Esophagus squamous epithelium (tissue), 5 donors: ENCODE data around the gene RPL14. TPM values are rescaled to one million over a fixed set of nuclear protein-coding genes. Genes with fewer than 3 reads are reported as not detected.

ENCODE experiments used
- DNase-seq: peaks from one replicate; lab custom pipeline; 2025; lab: John Stamatoyannopoulos, UW
- H3K27ac ChIP-seq, 4 donors: fragments of 200-600 bp; sonication (generic); one replicate each; pipeline ENCODE4 v1.5.1; 2016 to 2019; ENCODE audit warnings: mild to moderate bottlenecking in 1 of 4
- H3K27me3 ChIP-seq, 4 donors: fragments of 200-600 bp; sonication (generic); 1 replicate in 3 of 4; 2 replicates in 1 of 4; pipeline versions ENCODE4 v1.5.1 to v1.6.0; 2017 to 2021; ENCODE audit warnings: antibody characterized with exemption in 1 of 4
- H3K36me3 ChIP-seq, 3 donors: fragments of 200-600 bp; sonication (generic); one replicate each; pipeline ENCODE4 v1.5.1; 2016 to 2019
- H3K4me1 ChIP-seq, 3 donors: fragments of 200-600 bp; sonication (generic); one replicate each; pipeline ENCODE4 v1.5.1; 2017 to 2019
- H3K4me3 ChIP-seq, 4 donors: fragments of 200-600 bp; sonication (generic); 1 replicate in 3 of 4; 2 replicates in 1 of 4; pipeline ENCODE4 v1.5.1; 2016 to 2019; ENCODE audit warnings: mild to moderate bottlenecking in 2 of 4, moderate library complexity in 1 of 4
- H3K9me3 ChIP-seq, 3 donors: fragments of 200-600 bp; sonication (generic); one replicate each; pipeline ENCODE4 v1.5.1; 2016 to 2019
- POLR2A ChIP-seq, 4 donors: fragments of 450-650 bp; IDR thresholded peaks; one replicate each; pipeline ENCODE4 v1.6.1; 2017; ENCODE audit warnings: antibody characterized with exemption in 4 of 4, mild to moderate bottlenecking in 4 of 4, moderate library complexity in 3 of 4
- WGBS, 2 donors: methylation state at CpG; one replicate each; pipeline ENCODE4 v1.1.5; 2018; 5-methylcytosine and 5-hydroxymethylcytosine counted together
- intact Hi-C: fragments of 100-400 bp; cut with DNase I; formaldehyde crosslinking; loops from one replicate; pipeline ENCODE4 v1.15.0; 2022
- total RNA-seq, 4 donors: library from RNA; depleted of rRNA; stranded (reverse); fragments of >200 nt; gene quantifications; one replicate each; pipeline ENCODE4 v1.1.0, GENCODE V29; 2016
- TF ChIP-seq, protein P1 (sequence below), 6 experiments: fragments of 450-650 bp in 4 of 6; fragments of 200-600 bp in 2 of 6; sonication (generic) in 2 of 6; IDR thresholded peaks; one replicate each; pipeline ENCODE4 v1.5.1; 2016 to 2019; ENCODE audit warnings: antibody characterized with exemption in 6 of 6, mild to moderate bottlenecking in 4 of 6, moderate library complexity in 4 of 6
- donor health status: DM: yes; HTN: yes; CAD: no.

RPL14 gene
- total RNA-seq, 4 donors from 2014 or later: 333 to 488 (median 431) TPM

DNA sequence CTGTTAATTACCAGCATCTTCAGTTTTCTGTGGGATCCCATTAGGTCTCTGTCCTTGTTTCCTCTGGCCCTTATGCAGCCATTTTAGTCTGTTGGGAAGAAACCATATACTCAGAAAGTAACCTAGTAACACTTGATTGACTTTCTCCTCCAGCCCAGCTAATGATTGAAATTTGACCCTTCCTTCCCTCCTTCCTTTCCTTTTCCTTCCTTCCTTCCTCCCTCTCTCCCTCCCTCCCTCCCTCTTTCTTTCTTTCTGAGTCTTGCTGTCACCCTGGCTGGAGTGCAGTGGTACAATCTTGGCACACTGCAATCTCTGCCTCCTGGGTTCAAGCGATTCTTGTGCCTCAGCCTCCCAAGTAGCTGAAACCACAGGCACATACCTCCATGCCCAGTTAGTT is 42.8 kb downstream of the RPL14 start:
- intact Hi-C loops: no loop called here
- H3K36me3 ChIP-seq: no peaks in the 10 kb centered on the region
- H3K27ac ChIP-seq: no peak overlapping the region
- no peak for TF ChIP-seq POLR2A (IDR thresholded peaks at IDR 0.05)
- TF ChIP-seq, protein P1, sequence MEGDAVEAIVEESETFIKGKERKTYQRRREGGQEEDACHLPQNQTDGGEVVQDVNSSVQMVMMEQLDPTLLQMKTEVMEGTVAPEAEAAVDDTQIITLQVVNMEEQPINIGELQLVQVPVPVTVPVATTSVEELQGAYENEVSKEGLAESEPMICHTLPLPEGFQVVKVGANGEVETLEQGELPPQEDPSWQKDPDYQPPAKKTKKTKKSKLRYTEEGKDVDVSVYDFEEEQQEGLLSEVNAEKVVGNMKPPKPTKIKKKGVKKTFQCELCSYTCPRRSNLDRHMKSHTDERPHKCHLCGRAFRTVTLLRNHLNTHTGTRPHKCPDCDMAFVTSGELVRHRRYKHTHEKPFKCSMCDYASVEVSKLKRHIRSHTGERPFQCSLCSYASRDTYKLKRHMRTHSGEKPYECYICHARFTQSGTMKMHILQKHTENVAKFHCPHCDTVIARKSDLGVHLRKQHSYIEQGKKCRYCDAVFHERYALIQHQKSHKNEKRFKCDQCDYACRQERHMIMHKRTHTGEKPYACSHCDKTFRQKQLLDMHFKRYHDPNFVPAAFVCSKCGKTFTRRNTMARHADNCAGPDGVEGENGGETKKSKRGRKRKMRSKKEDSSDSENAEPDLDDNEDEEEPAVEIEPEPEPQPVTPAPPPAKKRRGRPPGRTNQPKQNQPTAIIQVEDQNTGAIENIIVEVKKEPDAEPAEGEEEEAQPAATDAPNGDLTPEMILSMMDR (IDR thresholded peaks at IDR 0.05): no peak
- DNase-seq: no peak
- no peaks in the 10 kb centered on the region for H3K27me3 ChIP-seq
- 77 to 85% methylated on average over 1 of the region's 1 CpG for WGBS, 2 donors
- no peak overlapping the region for H3K4me3 ChIP-seq
- H3K9me3 ChIP-seq: no peaks in the 10 kb centered on the region
- peaks cover 0 to 6% (median 2%) of the 10 kb centered on the region in 3 donors for H3K4me1 ChIP-seq

DNA sequence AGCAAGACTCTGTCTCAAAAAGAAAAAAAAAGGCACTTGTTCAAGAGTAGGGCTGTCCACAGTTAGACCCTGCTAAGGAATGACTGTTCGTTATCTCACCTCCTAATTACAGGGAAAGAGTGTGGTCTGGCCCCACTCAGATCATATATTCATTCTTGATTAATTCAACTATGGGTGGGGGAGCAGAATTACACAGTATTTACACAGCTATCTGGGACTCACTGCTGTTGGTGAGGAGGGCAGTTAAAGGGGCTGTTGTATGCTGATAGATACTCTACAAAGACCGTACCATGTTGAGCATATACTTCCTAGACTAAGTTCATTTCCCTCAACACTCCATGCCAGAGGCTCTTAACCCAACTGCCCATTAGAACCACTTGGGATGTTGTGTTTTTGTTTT is 44.9 kb downstream of the RPL14 start:
- Histone ChIP-seq H3K4me3 (no peak overlapping the region), H3K27ac (no peak overlapping the region), H3K9me3 (no peaks in the 10 kb centered on the region), H3K4me1 (peaks cover 5 to 22% (median 5%) of the 10 kb centered on the region in 3 donors), H3K27me3 (no peaks in the 10 kb centered on the region), H3K36me3 (no peaks in the 10 kb centered on the region)
- WGBS, 2 donors: 91% methylated on average over 2 of the region's 2 CpGs
- TF ChIP-seq, protein P1 (IDR thresholded peaks at IDR 0.05): no peak
- no peak for TF ChIP-seq POLR2A (IDR thresholded peaks at IDR 0.05)
- intact Hi-C loops: no loop called here
- DNase-seq: no peak

DNA sequence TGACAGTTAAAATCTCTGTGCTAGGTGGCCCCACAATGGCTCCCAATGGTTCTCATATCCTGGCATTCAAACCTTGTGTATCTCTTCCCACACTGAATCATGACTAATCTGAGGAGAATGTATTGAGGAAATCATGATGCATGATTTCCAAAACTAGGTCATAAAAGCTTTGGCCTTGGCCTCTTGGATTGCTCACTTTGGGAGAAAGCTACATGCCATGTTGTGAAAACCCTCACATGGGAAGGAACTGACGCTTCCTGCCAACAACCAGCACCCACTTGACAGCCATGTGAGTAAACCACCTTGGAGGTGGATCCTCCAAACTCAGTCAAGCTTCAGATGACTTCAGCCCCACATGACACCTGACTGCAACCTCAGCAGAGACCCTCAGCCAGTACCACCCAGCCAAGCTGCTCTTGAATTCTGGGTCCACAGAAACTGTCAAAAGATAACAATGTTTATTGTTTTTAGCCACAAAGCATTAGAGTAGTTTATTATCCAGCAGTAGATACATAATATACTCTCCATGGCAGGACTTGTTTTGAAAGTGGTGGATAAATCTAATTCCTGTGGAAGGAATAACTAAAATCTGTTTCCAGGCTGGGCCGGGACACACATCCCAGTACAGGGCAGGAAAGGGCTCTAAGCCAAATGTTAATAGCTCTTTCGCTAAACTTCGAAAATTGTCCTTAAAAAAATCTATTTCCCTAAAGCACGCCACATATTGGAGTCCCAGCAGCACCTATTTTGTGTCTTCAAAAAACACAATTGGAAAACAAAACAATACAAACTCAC is 47.7 kb downstream of the RPL14 start:
- H3K27me3 ChIP-seq: no peaks in the 10 kb centered on the region
- peak overlapping the region in 3 of 4 donors; percentile 58 to 73 (median 58) for H3K4me3 ChIP-seq
- DNase-seq: no peak
- H3K9me3 ChIP-seq: no peaks in the 10 kb centered on the region
- intact Hi-C loops: no loop called here
- no peaks in the 10 kb centered on the region for H3K36me3 ChIP-seq
- peaks cover 5 to 22% (median 5%) of the 10 kb centered on the region in 3 donors for H3K4me1 ChIP-seq
- TF ChIP-seq, protein P1 (IDR thresholded peaks at IDR 0.05): no peak
- TF ChIP-seq POLR2A (IDR thresholded peaks at IDR 0.05): no peak
- H3K27ac ChIP-seq: peak overlapping the region in 3 of 4 donors; percentile 64 to 81 (median 78)
- WGBS, 2 donors: 60 to 64% methylated on average over 5 of the region's 5 CpGs

DNA sequence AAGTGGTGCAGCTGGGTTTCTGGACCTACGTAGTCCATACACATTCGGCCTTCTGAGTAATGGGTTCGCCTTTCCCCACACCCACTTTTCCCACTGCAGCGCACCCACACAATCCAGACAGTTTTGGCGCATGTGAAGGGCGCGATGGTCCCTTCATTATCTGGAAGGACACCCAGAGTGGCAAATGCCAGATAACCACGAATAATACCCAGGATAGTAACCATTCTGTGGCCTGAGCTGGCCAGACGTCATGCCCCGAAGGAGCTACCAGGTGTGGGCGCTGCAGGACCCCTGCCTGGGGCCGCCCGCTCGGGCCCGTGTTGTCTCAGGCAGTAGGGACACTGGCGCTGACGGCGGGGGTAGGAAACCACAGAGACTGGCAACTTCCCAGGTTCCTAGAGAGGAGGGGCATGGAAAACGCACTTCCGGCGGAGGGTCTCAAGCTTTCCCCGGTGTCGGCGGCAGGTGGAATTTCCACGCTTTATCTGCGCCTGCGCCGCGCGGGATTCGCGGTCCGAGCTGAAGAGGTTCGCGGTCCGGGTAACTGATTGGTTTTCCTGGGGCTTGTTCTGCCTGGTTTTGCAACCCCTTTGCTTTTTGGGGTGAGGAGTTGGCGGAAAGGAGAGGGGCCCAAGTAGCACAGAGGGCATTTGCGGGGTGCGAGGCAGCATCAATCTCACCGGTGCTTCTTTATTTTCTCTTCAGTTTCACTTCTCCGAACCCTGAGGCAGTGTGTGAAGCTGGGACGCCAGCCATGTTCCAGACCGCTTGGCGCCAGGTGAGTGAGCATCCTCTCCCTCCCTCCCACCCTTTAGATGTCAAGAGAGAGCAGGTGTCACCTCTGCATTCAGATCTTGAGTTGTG is 48.7 kb downstream of the RPL14 start, which contains the start of gene ZNF620:
Gene ZNF620, plus strand, starts transcription at position 441 of the 864 bp plus-strand sequence. Its CDS starts 314 bp downstream, at position 755.
- TF ChIP-seq POLR2A (IDR thresholded peaks at IDR 0.05): peak in 1 of 4 donors; percentile 30
- TF ChIP-seq, protein P1 (IDR thresholded peaks at IDR 0.05): peak in 1 of 6 experiments; percentile 23
- peak within 1 kb of the TSS; percentile 47 to 81 (median 71) for H3K27ac ChIP-seq
- WGBS, 2 donors: 13 to 16% methylated on average over 17 to 25 of the region's 44 CpGs
- H3K4me1 ChIP-seq: peaks cover 5 to 22% (median 5%) of the 10 kb centered on the region in 3 donors
- no peak for DNase-seq
- no peaks in the 10 kb centered on the region for H3K9me3 ChIP-seq
- intact Hi-C loops: no loop called here
- peak within 1 kb of the TSS; percentile 38 to 73 (median 58) for H3K4me3 ChIP-seq
- no peaks in the 10 kb centered on the region for H3K27me3 ChIP-seq
- no peaks in the 10 kb centered on the region for H3K36me3 ChIP-seq
